HG03457 (cell line): Measurements from ENCODE around the gene INTS7.
"Not testable (repeated sequence)": the region's sequence is repeated elsewhere in the genome, so short reads cannot be mapped to it uniquely, and the experiment has no call there.

ENCODE experiments used
- ATAC-seq: cut with Tn5 transposase; IDR thresholded peaks from one replicate; pipeline ENCODE4 v1.9.1; 2021; ENCODE audit warnings: moderate number of reproducible peaks; ENCODE audit not compliant: unreplicated experiment

INTS7 gene

GRCh38 chr1:212039622-212040021, 4.3 kb upstream of the INTS7 start:
- ATAC-seq: no peak

- ATAC-seq: no peak
Measured at GRCh38 chr1:212037900-212038299, 2.5 kb upstream of the INTS7 start.

- peak; percentile 10 for ATAC-seq
Measured at GRCh38 chr1:212035835-212036605, 663 bp upstream of the INTS7 start.

- ATAC-seq: peak; percentile 16
Measured at GRCh38 chr1:212034516-212035122, 738 bp downstream of the INTS7 start.

GRCh38 chr1:212030936-212031528, 4.3 kb downstream of the INTS7 start:
- ATAC-seq: no peak

GRCh38 chr1:212027727-212028126, 7.6 kb downstream of the INTS7 start:
- not testable (repeated sequence) for ATAC-seq

GRCh38 chr1:212024469-212025149, 10.7 kb downstream of the INTS7 start:
- no peak for ATAC-seq

GRCh38 chr1:212022908-212023307, 12.4 kb downstream of the INTS7 start:
- ATAC-seq: not testable (repeated sequence)

GRCh38 chr1:212021563-212021962, 13.8 kb downstream of the INTS7 start:
- ATAC-seq: no peak

GRCh38 chr1:212020975-212021374, 14.4 kb downstream of the INTS7 start:
- ATAC-seq: no peak

GRCh38 chr1:212013672-212014071, 21.7 kb downstream of the INTS7 start:
- ATAC-seq: no peak

GRCh38 chr1:212012034-212012740, 23.2 kb downstream of the INTS7 start:
- ATAC-seq: peak; percentile 84

- ATAC-seq: no peak
Measured at GRCh38 chr1:212010004-212010403, 25.4 kb downstream of the INTS7 start.

GRCh38 chr1:212009561-212009960, 25.8 kb downstream of the INTS7 start:
- no peak for ATAC-seq

- ATAC-seq: no peak
Measured at GRCh38 chr1:212007886-212008285, 27.5 kb downstream of the INTS7 start.

- ATAC-seq: no peak
Measured at GRCh38 chr1:212007178-212007577, 28.2 kb downstream of the INTS7 start.

- ATAC-seq: no peak
Measured at GRCh38 chr1:212004895-212005608, 30.3 kb downstream of the INTS7 start.

- ATAC-seq: no peak
Measured at GRCh38 chr1:212002536-212002935, 32.8 kb downstream of the INTS7 start.

- not testable (repeated sequence) for ATAC-seq
Measured at GRCh38 chr1:211997426-211997825, 37.9 kb downstream of the INTS7 start.

- no peak for ATAC-seq
Measured at GRCh38 chr1:211991695-211992094, 43.7 kb downstream of the INTS7 start.
